Ishikawa (cell line): ENCODE data around the gene BICC1.

Experiments used
- CEBPB ChIP-seq: IDR thresholded peaks from 2 replicates; pipeline ENCODE4 v1.6.1; 2012
- CREB1 ChIP-seq: IDR thresholded peaks from 2 replicates; pipeline ENCODE4 v1.6.1; 2012; ENCODE audit warnings: low read depth
- EGR1 ChIP-seq: IDR thresholded peaks from 2 replicates; pipeline ENCODE4 v1.6.1; 2012
- EP300 ChIP-seq: IDR thresholded peaks from 2 replicates; pipeline ENCODE4 v1.6.1; 2012; ENCODE audit warnings: borderline replicate concordance
- FOXM1 ChIP-seq: IDR thresholded peaks from 2 replicates; pipeline ENCODE4 v1.6.1; 2012; ENCODE audit warnings: low read depth, borderline replicate concordance
- NFIC ChIP-seq: IDR thresholded peaks from 2 replicates; pipeline ENCODE4 v1.6.1; 2012
- RAD21 ChIP-seq: IDR thresholded peaks from 2 replicates; pipeline ENCODE4 v1.6.1; 2012; ENCODE audit warnings: low read depth
- TAF1 ChIP-seq: IDR thresholded peaks from 2 replicates; pipeline ENCODE4 v1.6.1; 2012; ENCODE audit warnings: low read depth, mild to moderate bottlenecking
- TCF12 ChIP-seq: IDR thresholded peaks from 2 replicates; pipeline ENCODE4 v1.6.1; 2012; ENCODE audit warnings: low read depth
- TEAD4 ChIP-seq: IDR thresholded peaks from 2 replicates; pipeline ENCODE4 v1.6.1; 2012
- YY1 ChIP-seq: IDR thresholded peaks from 2 replicates; pipeline ENCODE4 v1.6.1; 2012; ENCODE audit warnings: low read depth
- ZBTB7A ChIP-seq: IDR thresholded peaks from 2 replicates; pipeline ENCODE4 v1.6.1; 2012; ENCODE audit warnings: low read depth
- TF ChIP-seq, protein P1 (sequence below): IDR thresholded peaks from 2 replicates; pipeline ENCODE4 v1.6.1; 2012
- TF ChIP-seq, protein P2 (sequence below): IDR thresholded peaks from 2 replicates; pipeline ENCODE4 v1.6.1; 2012; ENCODE audit warnings: low read depth, mild to moderate bottlenecking
- TF ChIP-seq, protein P3 (sequence below): IDR thresholded peaks from 2 replicates; pipeline ENCODE4 v1.6.1; 2012

Gene BICC1

DNA sequence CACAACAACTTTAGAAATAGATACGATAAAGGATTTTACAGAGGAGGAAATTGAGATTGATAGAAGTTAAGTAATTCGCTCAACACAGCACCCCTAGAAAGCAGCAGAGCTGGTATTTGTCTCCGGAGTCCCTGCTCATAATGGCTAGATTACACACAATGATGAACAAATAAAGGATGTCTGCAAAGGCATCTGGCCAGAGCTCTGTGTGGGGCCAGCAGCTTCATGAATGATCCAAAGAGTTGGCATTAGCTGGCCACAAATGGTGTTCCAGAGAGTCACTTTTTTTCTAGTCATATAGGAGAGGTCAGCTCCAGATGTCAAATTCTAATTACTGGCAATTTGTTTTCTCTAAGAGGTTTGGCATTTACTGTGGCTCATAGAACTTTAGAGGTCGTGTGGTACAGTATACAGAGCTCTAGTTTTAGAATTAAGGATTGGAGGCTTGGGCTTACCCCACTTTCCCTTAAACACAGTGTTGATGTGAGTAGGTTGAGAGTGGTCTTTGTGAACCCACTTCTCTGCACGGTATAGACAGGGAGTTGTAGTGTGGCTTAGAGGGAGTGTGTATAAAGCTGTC lies 186.2 kb downstream of the BICC1 start:
- TF ChIP-seq RAD21: no peak

DNA sequence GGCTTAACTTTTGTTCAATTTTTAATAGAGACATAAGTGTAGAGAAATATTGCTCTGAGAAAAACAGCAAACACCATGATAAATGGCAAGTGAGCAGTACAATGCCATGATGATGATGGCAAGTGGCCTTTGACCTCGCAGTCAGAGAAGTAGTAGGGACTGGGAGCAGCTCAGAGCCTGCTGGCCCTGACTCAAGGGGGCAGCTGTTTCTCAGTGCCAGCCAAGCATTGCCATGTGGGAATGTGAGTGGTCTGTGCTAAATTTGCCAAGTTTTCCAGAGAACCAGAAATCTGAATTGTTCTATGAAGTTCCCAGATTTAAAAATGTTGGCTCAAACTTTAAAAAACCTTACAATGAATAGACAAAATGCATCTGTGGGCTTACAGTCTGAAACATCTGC lies 187.9 kb downstream of the BICC1 start:
- TF ChIP-seq CEBPB (no peak), EGR1 (no peak), YY1 (no peak)

DNA sequence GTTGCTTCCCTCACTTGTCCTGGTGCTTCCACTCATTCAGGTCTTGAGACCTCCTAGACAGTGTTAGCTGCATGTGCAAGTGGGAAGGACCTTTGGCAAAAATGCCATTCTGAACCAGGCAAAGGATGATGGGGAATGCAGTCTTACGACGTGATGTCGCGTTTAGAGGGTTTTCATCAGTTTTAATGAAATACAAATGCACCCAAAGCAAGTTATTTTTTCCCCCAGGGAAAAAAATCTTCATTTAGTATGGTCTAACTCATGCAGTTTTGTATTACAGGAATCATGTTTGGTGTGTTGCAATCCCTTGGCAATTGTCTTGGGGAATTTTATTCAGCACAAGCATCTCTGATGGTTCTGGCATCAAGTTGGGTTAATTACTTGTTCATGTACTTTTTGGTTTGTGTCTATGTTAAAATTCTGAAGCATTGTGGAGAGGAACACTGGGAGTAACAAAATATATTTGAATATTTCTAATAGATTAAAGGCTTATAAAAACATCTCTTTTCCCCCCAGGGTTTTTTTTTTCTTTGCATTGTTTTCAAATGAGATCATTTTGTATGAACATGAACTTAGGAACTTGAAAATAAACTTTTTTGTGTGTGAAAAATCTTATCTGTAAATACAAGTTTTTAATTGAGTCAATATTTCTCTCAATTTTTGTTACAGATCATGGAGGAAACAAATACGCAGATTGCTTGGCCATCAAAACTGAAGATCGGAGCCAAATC lies 188.9 kb downstream of the BICC1 start:
- no peak for TF ChIP-seq EGR1
- TF ChIP-seq ZBTB7A: no peak
- 0 out of 2 replicates have a peak, but pooled peaks have one; percentile 39 for TF ChIP-seq CEBPB
- no peak for TF ChIP-seq EP300
- TF ChIP-seq, protein P1, sequence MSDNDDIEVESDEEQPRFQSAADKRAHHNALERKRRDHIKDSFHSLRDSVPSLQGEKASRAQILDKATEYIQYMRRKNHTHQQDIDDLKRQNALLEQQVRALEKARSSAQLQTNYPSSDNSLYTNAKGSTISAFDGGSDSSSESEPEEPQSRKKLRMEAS: no peak

DNA sequence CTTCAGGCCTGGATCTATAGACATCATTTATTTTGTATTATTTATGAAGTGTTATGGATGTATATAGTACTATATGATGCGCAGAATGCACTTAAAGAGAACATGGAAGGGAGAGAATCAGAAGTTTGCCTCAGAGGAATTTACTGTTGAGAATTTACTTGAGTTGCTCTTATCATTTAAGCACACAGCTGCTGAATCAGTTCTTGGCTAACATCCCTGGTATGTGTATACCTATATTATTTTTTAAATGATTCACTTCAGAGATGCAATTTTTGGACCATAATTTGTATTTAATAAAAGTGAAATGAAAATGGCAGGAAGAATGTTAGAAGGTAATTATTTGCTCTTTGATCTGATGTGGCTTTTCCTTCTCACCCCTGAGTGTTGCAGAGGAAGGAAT lies 191.6 kb downstream of the BICC1 start:
- TF ChIP-seq ZBTB7A: no peak
- no peak for TF ChIP-seq TEAD4
- no peak for TF ChIP-seq RAD21

DNA sequence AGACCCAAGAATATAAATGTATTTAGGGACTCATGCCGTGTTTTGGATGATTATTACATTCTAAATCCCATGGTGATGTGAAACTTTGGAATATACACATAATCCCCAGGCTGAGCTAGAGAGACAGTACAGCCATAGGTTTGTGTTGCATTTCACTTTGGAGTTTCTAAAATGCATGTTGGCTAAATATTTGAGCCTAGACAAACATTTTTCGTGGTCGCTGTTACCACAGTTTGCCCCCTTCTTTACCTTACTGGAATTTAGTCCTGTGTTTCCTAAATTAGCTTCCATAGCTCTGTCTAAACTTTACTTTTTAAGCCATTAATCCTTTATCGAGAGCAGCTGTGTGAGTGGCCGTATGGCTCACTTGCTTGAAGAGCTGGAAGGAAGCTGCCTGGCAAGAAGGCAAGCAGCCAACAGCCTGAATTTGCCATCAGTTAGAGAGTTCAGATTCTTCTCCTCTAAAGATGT lies 192.0 kb downstream of the BICC1 start:
- no peak for TF ChIP-seq NFIC
- TF ChIP-seq FOXM1: no peak
- TF ChIP-seq TCF12: no peak
- TF ChIP-seq EGR1: no peak
- no peak for TF ChIP-seq RAD21
- TF ChIP-seq TEAD4: no peak
- TF ChIP-seq ZBTB7A: no peak
- TF ChIP-seq CREB1: no peak
- TF ChIP-seq TAF1: no peak
- TF ChIP-seq, protein P1: no peak

DNA sequence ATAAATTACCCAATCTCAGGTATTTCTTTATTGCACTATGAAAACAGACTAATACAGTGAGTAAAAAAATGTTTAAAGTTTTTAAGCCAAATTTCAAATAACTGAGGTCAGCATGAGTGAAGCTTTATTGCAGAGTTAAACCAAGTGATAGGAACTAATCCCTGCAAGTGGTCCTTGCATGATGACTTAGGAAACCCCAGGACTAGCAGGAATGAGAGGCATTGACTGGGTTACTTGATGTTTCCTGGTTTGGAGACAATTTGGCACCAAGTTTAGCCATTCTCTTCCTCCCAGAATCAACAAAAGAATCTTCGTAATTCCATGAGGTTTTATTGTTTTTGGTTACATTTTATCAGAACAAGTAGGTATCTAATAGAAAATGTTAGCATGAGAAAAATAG lies 194.2 kb downstream of the BICC1 start:
- no peak for TF ChIP-seq TEAD4
- TF ChIP-seq FOXM1: no peak
- no peak for TF ChIP-seq EP300
- TF ChIP-seq TAF1: no peak
- no peak for TF ChIP-seq EGR1
- TF ChIP-seq RAD21: no peak
- no peak for TF ChIP-seq NFIC

DNA sequence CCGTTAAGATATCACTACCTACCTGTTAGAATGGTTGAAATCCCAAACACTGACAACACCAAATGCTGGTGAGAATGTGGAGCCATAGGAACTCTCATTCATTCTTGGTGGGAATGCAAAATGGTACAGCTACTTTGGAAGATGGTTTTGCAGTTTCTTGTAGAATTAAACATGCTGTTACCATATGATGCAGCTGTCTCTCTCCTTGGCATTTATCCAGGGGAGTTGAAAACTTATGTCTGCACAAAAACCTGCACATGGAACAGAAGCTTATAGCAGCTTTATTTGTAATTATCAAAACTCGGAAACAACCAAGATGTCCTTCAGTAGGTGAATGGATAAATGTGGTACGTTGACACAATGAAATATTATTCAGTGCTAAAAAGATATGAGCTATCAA lies 199.5 kb downstream of the BICC1 start:
- no peak for TF ChIP-seq YY1
- TF ChIP-seq RAD21: no peak
- no peak for TF ChIP-seq NFIC
- no peak for TF ChIP-seq EGR1

DNA sequence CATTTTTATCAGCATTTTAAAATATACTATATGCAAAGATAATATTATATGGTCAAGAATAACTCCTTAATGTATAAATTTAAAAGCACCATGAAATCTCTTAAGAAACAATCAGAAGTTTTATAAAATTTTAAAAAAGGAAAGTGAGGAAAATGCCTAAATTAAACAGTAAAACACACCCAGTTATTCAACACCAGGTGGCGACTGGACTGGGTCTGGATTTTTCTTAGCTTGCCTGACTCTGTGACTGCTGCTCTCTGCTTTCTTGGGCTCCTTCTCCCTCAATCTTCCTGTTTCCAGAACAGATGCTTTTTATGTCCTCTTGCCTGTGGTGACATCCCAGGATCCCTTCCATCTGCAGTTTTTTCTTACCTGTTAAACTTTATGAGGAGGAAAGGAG lies 200.3 kb downstream of the BICC1 start:
- TF ChIP-seq TEAD4: no peak

DNA sequence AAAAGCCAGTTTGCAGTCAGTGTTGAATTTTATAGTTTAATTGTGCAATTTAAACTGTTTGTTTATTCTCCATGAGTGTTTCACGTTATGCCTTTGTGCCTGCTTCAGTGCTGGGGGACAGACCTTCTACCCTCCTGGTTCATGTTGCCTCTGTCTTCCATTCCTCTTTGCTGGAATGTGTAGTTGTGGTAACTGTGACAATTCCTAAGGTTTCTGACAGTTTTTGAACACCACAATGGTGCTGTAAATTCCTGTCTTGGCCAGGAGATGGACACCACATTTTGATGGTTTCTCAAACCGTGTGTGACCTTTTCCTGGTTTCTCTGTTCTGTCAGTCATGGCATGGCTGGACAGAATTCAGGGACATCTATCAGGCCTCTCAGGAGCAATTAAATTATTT lies 201.7 kb downstream of the BICC1 start:
- TF ChIP-seq, protein P2, sequence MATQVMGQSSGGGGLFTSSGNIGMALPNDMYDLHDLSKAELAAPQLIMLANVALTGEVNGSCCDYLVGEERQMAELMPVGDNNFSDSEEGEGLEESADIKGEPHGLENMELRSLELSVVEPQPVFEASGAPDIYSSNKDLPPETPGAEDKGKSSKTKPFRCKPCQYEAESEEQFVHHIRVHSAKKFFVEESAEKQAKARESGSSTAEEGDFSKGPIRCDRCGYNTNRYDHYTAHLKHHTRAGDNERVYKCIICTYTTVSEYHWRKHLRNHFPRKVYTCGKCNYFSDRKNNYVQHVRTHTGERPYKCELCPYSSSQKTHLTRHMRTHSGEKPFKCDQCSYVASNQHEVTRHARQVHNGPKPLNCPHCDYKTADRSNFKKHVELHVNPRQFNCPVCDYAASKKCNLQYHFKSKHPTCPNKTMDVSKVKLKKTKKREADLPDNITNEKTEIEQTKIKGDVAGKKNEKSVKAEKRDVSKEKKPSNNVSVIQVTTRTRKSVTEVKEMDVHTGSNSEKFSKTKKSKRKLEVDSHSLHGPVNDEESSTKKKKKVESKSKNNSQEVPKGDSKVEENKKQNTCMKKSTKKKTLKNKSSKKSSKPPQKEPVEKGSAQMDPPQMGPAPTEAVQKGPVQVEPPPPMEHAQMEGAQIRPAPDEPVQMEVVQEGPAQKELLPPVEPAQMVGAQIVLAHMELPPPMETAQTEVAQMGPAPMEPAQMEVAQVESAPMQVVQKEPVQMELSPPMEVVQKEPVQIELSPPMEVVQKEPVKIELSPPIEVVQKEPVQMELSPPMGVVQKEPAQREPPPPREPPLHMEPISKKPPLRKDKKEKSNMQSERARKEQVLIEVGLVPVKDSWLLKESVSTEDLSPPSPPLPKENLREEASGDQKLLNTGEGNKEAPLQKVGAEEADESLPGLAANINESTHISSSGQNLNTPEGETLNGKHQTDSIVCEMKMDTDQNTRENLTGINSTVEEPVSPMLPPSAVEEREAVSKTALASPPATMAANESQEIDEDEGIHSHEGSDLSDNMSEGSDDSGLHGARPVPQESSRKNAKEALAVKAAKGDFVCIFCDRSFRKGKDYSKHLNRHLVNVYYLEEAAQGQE: no peak
- TF ChIP-seq, protein P3, sequence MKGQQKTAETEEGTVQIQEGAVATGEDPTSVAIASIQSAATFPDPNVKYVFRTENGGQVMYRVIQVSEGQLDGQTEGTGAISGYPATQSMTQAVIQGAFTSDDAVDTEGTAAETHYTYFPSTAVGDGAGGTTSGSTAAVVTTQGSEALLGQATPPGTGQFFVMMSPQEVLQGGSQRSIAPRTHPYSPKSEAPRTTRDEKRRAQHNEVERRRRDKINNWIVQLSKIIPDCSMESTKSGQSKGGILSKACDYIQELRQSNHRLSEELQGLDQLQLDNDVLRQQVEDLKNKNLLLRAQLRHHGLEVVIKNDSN: no peak
- TF ChIP-seq TAF1 (no peak), FOXM1 (no peak), NFIC (no peak), EP300 (no peak), RAD21 (no peak), YY1 (no peak), TEAD4 (no peak), CREB1 (no peak), ZBTB7A (no peak), TCF12 (no peak), EGR1 (no peak), CEBPB (no peak)
- TF ChIP-seq, protein P1: no peak
